ACHN (cell line): ENCODE results near the gene PYHIN1.
A peak's percentile ranks its signal among the peaks of the same experiment; 100 is the strongest.
"Not testable (repeated sequence)": the region's sequence is repeated elsewhere in the genome, so short reads cannot be mapped to it uniquely, and the experiment has no call there.

Source experiments
- DNase-seq: peaks from one replicate; pipeline ENCODE4 v3.0.0-alpha.2; 2015
- in situ Hi-C: cut with HindIII; loops from 2 replicates; pipeline ENCODE4 v1.10.0; 2017; ENCODE audit warnings: low sequenced_read_pairs, low pct_ligation_motif_present, low pct_unique_long_range_greater_than_20kb

Gene PYHIN1

DNA sequence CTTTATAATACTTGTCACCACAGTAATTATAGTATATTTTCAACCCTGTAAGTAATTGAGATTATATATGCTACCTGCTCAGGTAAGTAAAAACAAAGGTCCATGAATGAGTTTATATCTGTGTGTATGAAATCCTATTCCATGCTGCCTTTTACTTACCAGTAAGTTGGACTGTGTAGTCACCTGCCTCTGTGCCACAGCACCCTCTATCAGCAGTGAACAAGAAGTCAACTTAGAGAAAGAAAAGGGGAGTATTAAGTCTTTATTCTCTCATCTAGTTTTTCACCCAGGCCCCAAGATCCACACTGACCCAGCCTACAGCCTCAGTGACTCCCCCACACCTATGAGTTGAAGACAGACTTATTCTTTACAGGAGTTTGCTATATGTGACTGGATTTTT is 41.5 kb downstream of the PYHIN1 start:
- in situ Hi-C loops, result no loop called here
- peak; percentile 34 for DNase-seq

DNA sequence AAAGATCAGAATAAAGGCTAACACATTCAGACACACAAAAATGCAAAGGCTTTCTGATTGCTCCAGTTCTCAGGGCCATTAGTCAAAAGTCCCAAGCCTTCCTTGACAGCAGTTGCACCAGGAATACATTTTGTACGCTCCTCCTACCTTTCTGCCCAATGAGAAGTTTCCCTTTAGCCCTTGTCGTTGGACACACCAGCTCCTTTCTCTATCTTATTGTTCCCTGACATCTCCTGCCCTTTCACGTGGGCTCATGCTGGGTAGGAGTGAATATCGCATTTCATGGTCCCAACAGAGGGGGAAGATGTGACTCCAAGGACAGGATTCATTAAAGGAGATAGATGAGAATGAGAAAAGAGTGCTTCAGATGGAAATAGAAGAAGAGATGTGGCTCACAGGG is 44.9 kb downstream of the PYHIN1 start:
- DNase-seq, result no peak
- in situ Hi-C loops, result no loop called here

DNA sequence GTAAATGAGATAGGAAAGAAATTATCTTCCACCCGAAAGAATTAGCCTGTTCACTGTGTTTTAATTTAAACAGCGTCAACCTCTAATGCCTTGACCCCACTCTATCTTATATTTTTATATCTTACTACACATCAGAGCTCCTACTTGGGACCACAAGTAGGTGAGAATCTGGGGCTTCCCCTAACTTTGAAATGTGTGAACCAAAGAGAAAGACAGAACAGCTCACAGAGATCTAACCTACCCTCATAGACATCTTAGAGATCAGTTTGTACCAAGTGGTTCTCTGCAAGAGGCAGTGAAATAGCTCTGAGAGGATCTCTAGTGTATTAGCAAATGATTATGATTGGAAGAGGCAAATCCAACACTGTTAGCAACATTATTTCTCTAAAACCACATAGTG is 47.4 kb downstream of the PYHIN1 start:
- no peak for DNase-seq
- in situ Hi-C loops, result no loop called here

GRCh38 chr1:158979229-158979628 is 47.9 kb downstream of the PYHIN1 start:
- in situ Hi-C loops, result no loop called here
- DNase-seq, result no peak

GRCh38 chr1:158983235-158983634 is 51.9 kb downstream of the PYHIN1 start:
- in situ Hi-C loops, result no loop called here
- no peak for DNase-seq

DNA sequence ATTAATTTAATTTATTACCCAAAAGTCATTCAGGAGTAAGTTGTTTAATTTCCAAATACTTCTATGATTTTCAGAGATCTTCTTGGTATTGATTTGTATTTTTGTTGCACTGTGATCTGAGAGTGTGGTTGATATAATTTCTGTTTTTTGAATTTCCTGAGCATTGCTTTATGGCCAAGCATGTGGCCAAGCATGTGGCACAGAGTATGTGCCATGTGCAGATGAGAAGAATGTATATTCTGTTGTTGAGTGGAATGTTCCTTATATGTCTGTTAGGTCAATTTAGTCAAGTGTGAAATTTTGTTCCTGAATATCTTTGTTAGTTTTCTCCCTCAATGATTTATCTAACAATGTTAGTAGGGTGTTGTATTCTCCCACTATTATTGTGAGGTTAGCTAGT is 53.0 kb downstream of the PYHIN1 start:
- DNase-seq, result no peak
- in situ Hi-C loops, result no loop called here

- in situ Hi-C loops, result no loop called here
- no peak for DNase-seq
Observed at GRCh38 chr1:158989424-158989823, 58.1 kb downstream of the PYHIN1 start.

GRCh38 chr1:158992787-158993312 is 61.5 kb downstream of the PYHIN1 start:
- in situ Hi-C loops, result no loop called here
- DNase-seq, result no peak

- in situ Hi-C loops, result no loop called here
Observed at GRCh38 chr1:158996998-158997397, 65.6 kb downstream of the PYHIN1 start.

GRCh38 chr1:158998037-158998780 is 66.9 kb downstream of the PYHIN1 start:
- DNase-seq, result no peak
- in situ Hi-C loops, result no loop called here

More at GRCh38 chr1:158996998-158997397, 65.6 kb downstream of the PYHIN1 start:
- DNase-seq, result no peak

DNA sequence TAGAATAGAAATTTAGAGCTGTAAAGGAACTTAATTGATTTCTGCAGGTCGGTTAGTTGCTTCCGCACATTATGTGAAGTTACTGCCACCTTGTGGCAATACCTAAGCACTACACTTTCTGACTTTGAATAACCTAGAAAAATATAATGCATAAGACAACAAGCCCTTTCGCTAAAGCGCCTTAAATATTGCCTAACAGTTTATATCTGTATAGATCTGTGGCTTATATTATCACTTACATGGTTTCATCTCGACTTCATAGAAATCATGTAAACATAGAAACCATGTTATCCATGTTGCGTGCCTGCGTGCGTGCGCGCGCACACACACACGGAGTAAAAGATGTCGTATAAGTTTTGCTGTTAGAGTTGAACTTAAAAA is 67.4 kb downstream of the PYHIN1 start:
- in situ Hi-C loops, result no loop called here
- peak; percentile 63 for DNase-seq

- DNase-seq, result peak; percentile 87
- in situ Hi-C loops, result no loop called here
Observed at GRCh38 chr1:158999316-159000069, 68.1 kb downstream of the PYHIN1 start.

- in situ Hi-C loops, result no loop called here
- no peak for DNase-seq
Observed at GRCh38 chr1:159000070-159000409, 68.7 kb downstream of the PYHIN1 start.

DNA sequence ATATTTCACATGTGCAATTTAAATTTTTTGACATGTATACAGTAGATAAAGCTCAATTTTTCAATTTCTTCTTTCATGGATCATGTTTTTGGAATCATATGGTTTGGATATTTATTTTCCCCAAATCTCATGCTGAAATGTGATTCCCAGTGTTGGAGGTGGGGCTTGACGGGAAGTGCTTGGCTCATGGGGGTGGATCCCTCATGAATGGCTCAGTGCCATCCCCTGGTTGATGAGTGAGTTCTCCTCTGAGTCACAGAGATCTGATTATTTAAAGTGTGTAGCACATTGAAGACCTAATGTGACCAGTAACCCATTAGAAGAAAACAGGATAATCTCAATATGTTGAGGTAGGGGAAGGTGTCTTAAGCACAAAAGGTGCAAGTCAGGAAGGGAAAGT is 69.3 kb downstream of the PYHIN1 start:
- DNase-seq, result peak; percentile 94
- in situ Hi-C loops, result no loop called here

- in situ Hi-C loops, result no loop called here
Observed at GRCh38 chr1:159005161-159005560, 73.8 kb downstream of the PYHIN1 start.

DNA sequence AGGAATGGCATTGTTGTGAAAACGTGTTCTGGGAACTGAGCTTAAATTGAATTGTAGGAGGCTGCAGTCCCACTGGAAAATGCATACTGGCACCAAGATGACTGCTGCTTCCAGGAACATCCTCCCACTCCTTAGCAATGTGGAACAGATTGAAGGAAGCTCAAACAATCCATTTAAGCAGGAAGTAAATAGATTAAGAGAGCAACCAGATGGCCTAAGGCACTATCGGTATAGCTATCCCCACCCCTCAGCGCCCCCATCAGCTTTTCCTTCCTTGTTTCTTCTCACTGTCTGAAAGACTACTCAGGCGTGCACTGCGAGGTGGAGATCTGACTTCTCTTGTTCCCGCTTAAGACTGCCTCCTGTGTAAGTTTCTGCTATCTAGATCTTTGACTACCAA is 74.3 kb downstream of the PYHIN1 start:
- in situ Hi-C loops, result no loop called here

More at GRCh38 chr1:159005161-159005560, 73.8 kb downstream of the PYHIN1 start:
- no peak for DNase-seq

GRCh38 chr1:159006210-159006807 is 75.0 kb downstream of the PYHIN1 start:
- in situ Hi-C loops, DNase-seq: not testable (repeated sequence)

More for the DNA sequence above, 74.3 kb downstream of the PYHIN1 start:
- DNase-seq, result no peak

DNA sequence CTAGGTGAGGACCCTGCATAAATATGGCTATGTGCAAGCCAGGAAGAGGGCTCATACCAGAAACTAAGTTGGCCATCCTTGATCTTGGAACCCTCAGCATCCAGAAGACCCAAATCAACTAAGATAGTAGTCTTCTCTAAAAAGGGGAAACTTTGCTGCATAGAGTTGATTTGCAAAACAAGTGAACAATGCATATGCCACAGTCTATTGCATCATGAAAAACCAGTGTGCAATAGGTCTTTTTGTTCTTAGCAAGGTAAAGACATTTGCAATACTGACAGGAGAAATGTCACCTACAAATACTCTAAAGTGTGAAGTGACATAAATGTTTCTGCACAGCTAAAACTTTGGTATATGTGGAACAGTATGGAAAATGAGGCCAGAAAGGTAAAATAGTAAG is 76.4 kb downstream of the PYHIN1 start:
- no peak for DNase-seq
- in situ Hi-C loops, result no loop called here

DNA sequence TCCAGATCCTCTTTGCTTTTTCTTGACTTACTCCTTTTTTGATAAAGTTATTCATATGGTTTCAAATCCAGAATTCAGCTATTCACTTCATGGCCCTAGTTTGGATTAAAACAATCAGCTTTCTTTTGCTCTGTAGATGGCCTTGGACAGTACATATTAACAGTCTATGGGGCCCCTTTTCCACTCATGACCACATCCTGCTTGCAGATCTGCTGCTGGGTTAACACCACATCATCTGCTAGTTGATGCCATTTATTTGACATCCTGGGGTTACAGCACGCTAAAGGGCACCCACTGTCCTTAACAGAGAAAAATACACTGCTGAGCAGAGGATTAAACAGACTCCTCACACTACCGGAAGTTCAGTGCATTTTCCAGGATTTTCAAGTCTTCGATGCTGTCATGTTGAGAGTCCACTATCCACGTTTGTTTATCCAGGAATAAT is 77.4 kb downstream of the PYHIN1 start:
- in situ Hi-C loops, result no loop called here
- DNase-seq, result no peak
